ENCODE data around the gene KLHL12.

KLHL12 gene

GRCh38 chr1:202968895-202969295 is 41.9 kb upstream of the KLHL12 start:
- TF ChIP-seq POLR2AphosphoS5 (IDR thresholded peaks at IDR 0.05; ENCODE audit: low read depth, low read length) (no peak), FOXP2 (optimal IDR thresholded peaks at IDR 0.05; ENCODE audit: borderline replicate concordance, extremely low read depth, extremely low read length, insufficient read depth) (no peak), TAF1 (IDR thresholded peaks at IDR 0.05; ENCODE audit: borderline replicate concordance, insufficient read depth, low read length) (no peak), REST (IDR thresholded peaks at IDR 0.05; ENCODE audit: insufficient read depth in 1 of 2, low read depth in 2 of 2, low read length in 2 of 2) (no peak)

- no peak for TF ChIP-seq REST (IDR thresholded peaks at IDR 0.05; ENCODE audit: insufficient read depth in 1 of 2, low read depth in 2 of 2, low read length in 2 of 2)
- no peak for TF ChIP-seq TAF1 (IDR thresholded peaks at IDR 0.05; ENCODE audit: borderline replicate concordance, insufficient read depth, low read length)
- no peak for TF ChIP-seq FOXP2 (optimal IDR thresholded peaks at IDR 0.05; ENCODE audit: borderline replicate concordance, extremely low read depth, extremely low read length, insufficient read depth)
- no peak for TF ChIP-seq SIN3A (IDR thresholded peaks at IDR 0.05; ENCODE audit: borderline replicate concordance, insufficient read depth, low read length)
- no peak for TF ChIP-seq POLR2AphosphoS5 (IDR thresholded peaks at IDR 0.05; ENCODE audit: low read depth, low read length)
Observed at GRCh38 chr1:202968351-202968750, 41.3 kb upstream of the KLHL12 start.

- no peak for TF ChIP-seq FOXP2 (optimal IDR thresholded peaks at IDR 0.05; ENCODE audit: borderline replicate concordance, extremely low read depth, extremely low read length, insufficient read depth)
- TF ChIP-seq SIN3A (IDR thresholded peaks at IDR 0.05; ENCODE audit: borderline replicate concordance, insufficient read depth, low read length), result no peak
- no peak for TF ChIP-seq REST (IDR thresholded peaks at IDR 0.05; ENCODE audit: insufficient read depth in 1 of 2, low read depth in 2 of 2, low read length in 2 of 2)
- no peak for TF ChIP-seq POLR2AphosphoS5 (IDR thresholded peaks at IDR 0.05; ENCODE audit: low read depth, low read length)
- TF ChIP-seq TAF1 (IDR thresholded peaks at IDR 0.05; ENCODE audit: borderline replicate concordance, insufficient read depth, low read length), result no peak
Observed at GRCh38 chr1:202967684-202968281, 40.7 kb upstream of the KLHL12 start.

GRCh38 chr1:202966006-202966898 is 39.2 kb upstream of the KLHL12 start:
- TF ChIP-seq FOXP2 (optimal IDR thresholded peaks at IDR 0.05; ENCODE audit: borderline replicate concordance, extremely low read depth, extremely low read length, insufficient read depth) (no peak), SIN3A (IDR thresholded peaks at IDR 0.05; ENCODE audit: borderline replicate concordance, insufficient read depth, low read length) (no peak), TAF1 (IDR thresholded peaks at IDR 0.05; ENCODE audit: borderline replicate concordance, insufficient read depth, low read length) (no peak), POLR2AphosphoS5 (IDR thresholded peaks at IDR 0.05; ENCODE audit: low read depth, low read length) (no peak), REST (IDR thresholded peaks at IDR 0.05; ENCODE audit: insufficient read depth in 1 of 2, low read depth in 2 of 2, low read length in 2 of 2) (no peak)
